H9 (cell line): ENCODE measurements around the gene ASB7. TPM values are rescaled to one million over a fixed set of nuclear protein-coding genes. Genes with fewer than 3 reads are reported as not detected.
A peak's percentile ranks its signal among the peaks of the same experiment; 100 is the strongest.

Experiments
- DNase-seq: peaks from one replicate; pipeline ENCODE4 v3.0.0-alpha.2; 2017
- H2AFZ ChIP-seq: one replicate; pipeline ENCODE4 v1.6.1; 2013; ENCODE audit warnings: mild to moderate bottlenecking, low read length, control low read depth, moderate library complexity
- H2AK5ac ChIP-seq: 2 replicates; pipeline ENCODE4 v1.6.1; 2013; ENCODE audit warnings: low read length, control low read depth, mixed read lengths; ENCODE audit not compliant: insufficient read length
- H2BK120ac ChIP-seq: one replicate; pipeline ENCODE4 v1.6.1; 2013; ENCODE audit warnings: low read depth, mild to moderate bottlenecking, low read length, control low read depth, inconsistent platforms; ENCODE audit not compliant: poor library complexity, severe bottlenecking
- H2BK12ac ChIP-seq: 2 replicates; pipeline ENCODE4 v1.6.1; 2013; ENCODE audit warnings: low read length, control low read depth, mixed read lengths, low read depth; ENCODE audit not compliant: insufficient read length
- H2BK15ac ChIP-seq: 2 replicates; pipeline ENCODE4 v1.6.1; 2013; ENCODE audit warnings: low read depth, low read length, control low read depth
- H2BK20ac ChIP-seq: one replicate; pipeline ENCODE4 v1.6.1; 2013; ENCODE audit warnings: low read depth, mild to moderate bottlenecking, low read length, control low read depth, inconsistent platforms; ENCODE audit not compliant: poor library complexity, severe bottlenecking
- H2BK5ac ChIP-seq: 2 replicates; pipeline ENCODE4 v1.6.1; 2013; ENCODE audit warnings: low read length, control low read depth, mixed read lengths; ENCODE audit not compliant: insufficient read length
- H3K14ac ChIP-seq: 2 replicates; pipeline ENCODE4 v1.6.1; 2013; ENCODE audit warnings: low read length, control low read depth; ENCODE audit not compliant: insufficient read depth
- H3K18ac ChIP-seq: 2 replicates; pipeline ENCODE4 v1.6.1; 2013; ENCODE audit warnings: low read depth, mild to moderate bottlenecking, mixed read lengths, low read length, control low read depth; ENCODE audit not compliant: insufficient read length
- H3K23ac ChIP-seq: 2 replicates; pipeline ENCODE4 v1.6.1; 2013; ENCODE audit warnings: low read length, control low read depth, mixed read lengths, low read depth; ENCODE audit not compliant: insufficient read length
- H3K23me2 ChIP-seq: 2 replicates; pipeline ENCODE4 v1.6.1; 2013; ENCODE audit warnings: low read depth, mild to moderate bottlenecking, mixed read lengths, low read length, control low read depth; ENCODE audit not compliant: insufficient read length, poor library complexity, severe bottlenecking
- H3K27ac ChIP-seq: 2 replicates; pipeline ENCODE4 v1.5.1; 2013; ENCODE audit warnings: low read length, control low read depth, mixed read lengths, low read depth; ENCODE audit not compliant: insufficient read length
- H3K27me3 ChIP-seq: 2 replicates; pipeline ENCODE4 v1.6.1; 2013; ENCODE audit warnings: low read length, control low read depth, inconsistent platforms; ENCODE audit not compliant: insufficient read depth
- H3K4ac ChIP-seq: 2 replicates; pipeline ENCODE4 v1.6.1; 2013; ENCODE audit warnings: low read depth, mild to moderate bottlenecking, control low read depth, inconsistent platforms, low read length, moderate library complexity
- H3K4me1 ChIP-seq: 2 replicates; pipeline ENCODE4 v1.6.1; 2013; ENCODE audit warnings: low read length, control low read depth, inconsistent platforms; ENCODE audit not compliant: insufficient read depth
- H3K4me2 ChIP-seq: 2 replicates; pipeline ENCODE4 v1.6.1; 2013; ENCODE audit warnings: low read length, control low read depth, mixed read lengths; ENCODE audit not compliant: insufficient read length, insufficient read depth
- H3K56ac ChIP-seq: 2 replicates; pipeline ENCODE4 v1.6.1; 2013; ENCODE audit warnings: low read depth, mild to moderate bottlenecking, mixed read lengths, low read length, control low read depth; ENCODE audit not compliant: insufficient read length
- H3K79me1 ChIP-seq: 2 replicates; pipeline ENCODE4 v1.6.1; 2013; ENCODE audit warnings: low read depth, mild to moderate bottlenecking, moderate library complexity, low read length, control low read depth, inconsistent platforms; ENCODE audit not compliant: insufficient read depth, poor library complexity, severe bottlenecking
- H3K79me2 ChIP-seq: 2 replicates; pipeline ENCODE4 v1.6.1; 2013; ENCODE audit warnings: low read length, control low read depth, inconsistent platforms; ENCODE audit not compliant: insufficient read depth
- H3K9ac ChIP-seq: 2 replicates; pipeline ENCODE4 v1.6.1; 2013; ENCODE audit warnings: low read length, control low read depth, mixed read lengths; ENCODE audit not compliant: insufficient read length; ENCODE audit errors: extremely low read depth
- H3K9me3 ChIP-seq: one replicate; pipeline ENCODE4 v1.6.1; 2013; ENCODE audit warnings: low read depth, low read length, inconsistent platforms; ENCODE audit not compliant: control insufficient read depth
- H3T11ph ChIP-seq: one replicate; pipeline ENCODE4 v1.6.1; 2013; ENCODE audit warnings: mild to moderate bottlenecking, low read length, control low read depth, inconsistent platforms
- H4K20me1 ChIP-seq: one replicate; pipeline ENCODE4 v1.6.1; 2013; ENCODE audit not compliant: control insufficient read depth, insufficient read length, insufficient read depth
- H4K5ac ChIP-seq: 2 replicates; pipeline ENCODE4 v1.6.1; 2013; ENCODE audit warnings: low read depth, mild to moderate bottlenecking, mixed read lengths, low read length, control low read depth; ENCODE audit not compliant: insufficient read length
- H4K8ac ChIP-seq: replicated peaks from 2 replicates; pipeline ENCODE4 v1.6.1; 2013; ENCODE audit warnings: low read length, control low read depth, mixed read lengths, low read depth; ENCODE audit not compliant: insufficient read length
- H4K91ac ChIP-seq: 2 replicates; pipeline ENCODE4 v1.6.1; 2013; ENCODE audit warnings: low read depth, mild to moderate bottlenecking, moderate library complexity, mixed read lengths, low read length, control low read depth; ENCODE audit not compliant: insufficient read length
- H3K27ac Mint-ChIP-seq, 3 experiments: 2 replicates in 2 of 3; 3 replicates in 1 of 3; pipeline ENCODE4 v1.8.0; 2020 to 2021; ENCODE audit warnings: mixed read lengths in 3 of 3, mild to moderate bottlenecking in 1 of 3, moderate library complexity in 1 of 3
- H3K27me3 Mint-ChIP-seq: 2 replicates; pipeline ENCODE4 v1.8.0; 2021; ENCODE audit warnings: low read depth, mild to moderate bottlenecking, moderate library complexity, mixed read lengths
- H3K36me3 Mint-ChIP-seq, 3 experiments: 2 replicates in 2 of 3; 3 replicates in 1 of 3; pipeline ENCODE4 v1.8.0; 2020 to 2021; ENCODE audit warnings: low read depth in 3 of 3, mixed read lengths in 3 of 3; ENCODE audit not compliant: insufficient read depth in 1 of 3
- H3K4me1 Mint-ChIP-seq, 2 experiments: 2 replicates each; pipeline ENCODE4 v1.8.0; 2020; ENCODE audit warnings: mixed read lengths in 2 of 2
- H3K4me3 Mint-ChIP-seq, 2 experiments: 2 replicates in 1 of 2; 3 replicates in 1 of 2; pipeline ENCODE4 v1.8.0; 2020 to 2021; ENCODE audit warnings: mild to moderate bottlenecking in 2 of 2, mixed read lengths in 2 of 2, moderate library complexity in 1 of 2
- H3K9me3 Mint-ChIP-seq, 2 experiments: 2 replicates in 1 of 2; 3 replicates in 1 of 2; pipeline ENCODE4 v1.8.0; 2020; ENCODE audit warnings: mild to moderate bottlenecking in 2 of 2, mixed read lengths in 2 of 2, moderate library complexity in 1 of 2
- WGBS: extraction: QIAGEN DNeasy Blood & Tissue Kit; methylation state at CpG from one replicate; pipeline ENCODE4 v1.1.7; 2013; ENCODE audit warnings: missing lambda C conversion rate, low lambda C conversion rate, mixed read lengths; ENCODE audit not compliant: insufficient read length; ENCODE audit errors: extremely low coverage; 5-methylcytosine and 5-hydroxymethylcytosine counted together
- total RNA-seq: library from RNA; stranded (reverse); gene quantifications from 2 replicates; pipeline ENCODE4 v1.2.1, GENCODE V29; 2021
- TF ChIP-seq, protein P1 (sequence below): fragments of 200-600 bp; sonication (generic); conservative IDR thresholded peaks from 3 replicates; pipeline ENCODE4 v1.8.0; 2021; ENCODE audit warnings: antibody characterized with exemption, mild to moderate bottlenecking

Gene ASB7
- total RNA-seq, 1 experiment from 2014 or later = 12.8 TPM

DNA sequence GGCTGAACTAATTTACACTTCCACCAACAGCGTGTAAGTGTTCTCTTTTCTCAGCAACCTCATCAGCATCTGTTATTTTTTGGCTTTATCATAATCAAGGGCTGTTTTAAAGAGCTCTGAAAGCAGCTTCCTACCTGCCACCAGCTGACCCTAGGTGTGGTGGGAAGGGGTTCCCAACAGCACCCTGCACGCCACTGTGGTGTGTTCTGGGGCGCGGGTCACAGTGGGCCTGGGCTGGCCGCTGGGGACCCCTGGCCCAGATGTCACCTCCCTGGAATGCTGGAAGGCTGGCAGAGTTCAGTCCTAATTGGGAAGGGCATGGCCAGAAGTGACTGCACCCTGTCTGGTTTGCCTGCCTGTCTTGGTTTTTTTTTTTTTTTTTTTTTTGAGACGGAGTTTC is 82.2 kb downstream of the ASB7 start:
- Mint-ChIP-seq H3K4me1 (peaks cover 3 to 6% of the 10 kb centered on the region in 2 experiments; a peak in 2 of 4 replicates), H3K27me3 (peaks cover 3% of the 10 kb centered on the region), H3K27ac (no peak overlapping the region), H3K36me3 (peaks cover 4 to 12% (median 6%) of the 10 kb centered on the region in 3 experiments), H3K4me3 (no peak overlapping the region), H3K9me3 (peaks cover 20 to 23% of the 10 kb centered on the region in 2 experiments)
- WGBS = no CpG with 5 or more reads among the region's 6 CpGs
- no peak overlapping the region for H3K56ac ChIP-seq
- H3K4me1 ChIP-seq = no peaks in the 10 kb centered on the region
- H2BK5ac ChIP-seq = no peak overlapping the region
- H3K79me2 ChIP-seq = no peaks in the 10 kb centered on the region
- H3K27me3 ChIP-seq = no peaks in the 10 kb centered on the region
- H4K8ac ChIP-seq = no peak overlapping the region
- no peak overlapping the region for H4K5ac ChIP-seq
- H3K23ac ChIP-seq = no peak overlapping the region
- DNase-seq = peak; percentile 10
- H3T11ph ChIP-seq = no peak overlapping the region
- no peaks in the 10 kb centered on the region for H3K79me1 ChIP-seq
- no peak overlapping the region for H3K18ac ChIP-seq
- H4K91ac ChIP-seq = no peak overlapping the region
- no peak overlapping the region for H3K27ac ChIP-seq
- H3K4ac ChIP-seq = no peak overlapping the region
- no peak overlapping the region for H2BK120ac ChIP-seq
- H2BK12ac ChIP-seq = no peak overlapping the region
- no peak overlapping the region for H2AFZ ChIP-seq
- no peaks in the 10 kb centered on the region for H3K23me2 ChIP-seq
- no peaks in the 10 kb centered on the region for H4K20me1 ChIP-seq
- no peak overlapping the region for H2BK20ac ChIP-seq
- no peak overlapping the region for H3K9ac ChIP-seq
- no peak overlapping the region for H3K14ac ChIP-seq
- H3K4me2 ChIP-seq = no peak overlapping the region
- H3K9me3 ChIP-seq = peaks cover 7% of the 10 kb centered on the region
- TF ChIP-seq, protein P1, sequence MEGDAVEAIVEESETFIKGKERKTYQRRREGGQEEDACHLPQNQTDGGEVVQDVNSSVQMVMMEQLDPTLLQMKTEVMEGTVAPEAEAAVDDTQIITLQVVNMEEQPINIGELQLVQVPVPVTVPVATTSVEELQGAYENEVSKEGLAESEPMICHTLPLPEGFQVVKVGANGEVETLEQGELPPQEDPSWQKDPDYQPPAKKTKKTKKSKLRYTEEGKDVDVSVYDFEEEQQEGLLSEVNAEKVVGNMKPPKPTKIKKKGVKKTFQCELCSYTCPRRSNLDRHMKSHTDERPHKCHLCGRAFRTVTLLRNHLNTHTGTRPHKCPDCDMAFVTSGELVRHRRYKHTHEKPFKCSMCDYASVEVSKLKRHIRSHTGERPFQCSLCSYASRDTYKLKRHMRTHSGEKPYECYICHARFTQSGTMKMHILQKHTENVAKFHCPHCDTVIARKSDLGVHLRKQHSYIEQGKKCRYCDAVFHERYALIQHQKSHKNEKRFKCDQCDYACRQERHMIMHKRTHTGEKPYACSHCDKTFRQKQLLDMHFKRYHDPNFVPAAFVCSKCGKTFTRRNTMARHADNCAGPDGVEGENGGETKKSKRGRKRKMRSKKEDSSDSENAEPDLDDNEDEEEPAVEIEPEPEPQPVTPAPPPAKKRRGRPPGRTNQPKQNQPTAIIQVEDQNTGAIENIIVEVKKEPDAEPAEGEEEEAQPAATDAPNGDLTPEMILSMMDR = no peak
- no peak overlapping the region for H2AK5ac ChIP-seq
- no peak overlapping the region for H2BK15ac ChIP-seq
